ENCODE data around the gene DCST1. TPM values are rescaled to one million over a fixed set of nuclear protein-coding genes. Genes with fewer than 3 reads are reported as not detected.

The DCST1 gene
- total RNA-seq, 1 experiment from 2014 or later: 0.15 TPM

DNA sequence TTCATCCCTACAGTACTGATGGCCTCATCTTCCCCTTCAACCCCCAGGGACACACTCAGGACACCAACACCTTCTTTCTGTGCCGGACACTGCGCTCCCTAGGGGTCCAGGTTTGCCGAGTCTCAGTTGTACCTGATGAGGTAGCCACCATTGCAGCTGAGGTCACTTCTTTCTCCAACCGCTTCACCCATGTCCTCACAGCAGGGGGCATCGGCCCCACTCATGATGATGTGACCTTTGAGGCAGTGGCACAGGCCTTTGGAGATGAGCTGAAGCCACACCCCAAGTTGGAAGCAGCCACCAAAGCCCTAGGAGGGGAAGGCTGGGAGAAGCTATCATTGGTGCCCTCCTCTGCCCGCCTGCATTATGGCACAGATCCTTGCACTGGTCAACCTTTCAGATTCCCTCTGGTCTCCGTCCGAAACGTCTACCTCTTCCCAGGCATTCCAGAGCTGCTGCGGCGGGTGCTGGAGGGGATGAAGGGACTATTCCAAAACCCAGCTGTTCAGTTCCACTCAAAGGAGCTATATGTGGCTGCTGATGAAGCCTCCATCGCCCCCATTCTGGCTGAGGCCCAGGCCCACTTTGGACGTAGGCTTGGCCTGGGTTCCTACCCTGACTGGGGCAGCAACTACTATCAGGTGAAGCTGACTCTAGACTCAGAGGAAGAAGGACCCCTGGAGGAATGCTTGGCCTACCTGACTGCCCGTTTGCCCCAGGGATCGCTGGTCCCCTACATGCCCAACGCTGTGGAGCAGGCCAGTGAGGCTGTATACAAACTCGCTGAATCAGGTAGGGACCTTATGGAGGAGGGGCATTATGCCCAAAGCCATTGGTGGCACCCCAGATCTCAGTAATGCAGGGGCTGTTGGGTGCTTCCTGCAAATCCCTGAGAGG lies 45.3 kb upstream of the DCST1 start (continued):
- TF ChIP-seq, protein P1, sequence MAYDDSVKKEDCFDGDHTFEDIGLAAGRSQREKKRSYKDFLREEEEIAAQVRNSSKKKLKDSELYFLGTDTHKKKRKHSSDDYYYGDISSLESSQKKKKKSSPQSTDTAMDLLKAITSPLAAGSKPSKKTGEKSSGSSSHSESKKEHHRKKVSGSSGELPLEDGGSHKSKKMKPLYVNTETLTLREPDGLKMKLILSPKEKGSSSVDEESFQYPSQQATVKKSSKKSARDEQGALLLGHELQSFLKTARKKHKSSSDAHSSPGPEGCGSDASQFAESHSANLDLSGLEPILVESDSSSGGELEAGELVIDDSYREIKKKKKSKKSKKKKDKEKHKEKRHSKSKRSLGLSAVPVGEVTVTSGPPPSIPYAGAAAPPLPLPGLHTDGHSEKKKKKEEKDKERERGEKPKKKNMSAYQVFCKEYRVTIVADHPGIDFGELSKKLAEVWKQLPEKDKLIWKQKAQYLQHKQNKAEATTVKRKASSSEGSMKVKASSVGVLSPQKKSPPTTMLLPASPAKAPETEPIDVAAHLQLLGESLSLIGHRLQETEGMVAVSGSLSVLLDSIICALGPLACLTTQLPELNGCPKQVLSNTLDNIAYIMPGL (CRISPR knock-in tag; IDR thresholded peaks at IDR 0.05): no peak
- TF ChIP-seq, protein P2, sequence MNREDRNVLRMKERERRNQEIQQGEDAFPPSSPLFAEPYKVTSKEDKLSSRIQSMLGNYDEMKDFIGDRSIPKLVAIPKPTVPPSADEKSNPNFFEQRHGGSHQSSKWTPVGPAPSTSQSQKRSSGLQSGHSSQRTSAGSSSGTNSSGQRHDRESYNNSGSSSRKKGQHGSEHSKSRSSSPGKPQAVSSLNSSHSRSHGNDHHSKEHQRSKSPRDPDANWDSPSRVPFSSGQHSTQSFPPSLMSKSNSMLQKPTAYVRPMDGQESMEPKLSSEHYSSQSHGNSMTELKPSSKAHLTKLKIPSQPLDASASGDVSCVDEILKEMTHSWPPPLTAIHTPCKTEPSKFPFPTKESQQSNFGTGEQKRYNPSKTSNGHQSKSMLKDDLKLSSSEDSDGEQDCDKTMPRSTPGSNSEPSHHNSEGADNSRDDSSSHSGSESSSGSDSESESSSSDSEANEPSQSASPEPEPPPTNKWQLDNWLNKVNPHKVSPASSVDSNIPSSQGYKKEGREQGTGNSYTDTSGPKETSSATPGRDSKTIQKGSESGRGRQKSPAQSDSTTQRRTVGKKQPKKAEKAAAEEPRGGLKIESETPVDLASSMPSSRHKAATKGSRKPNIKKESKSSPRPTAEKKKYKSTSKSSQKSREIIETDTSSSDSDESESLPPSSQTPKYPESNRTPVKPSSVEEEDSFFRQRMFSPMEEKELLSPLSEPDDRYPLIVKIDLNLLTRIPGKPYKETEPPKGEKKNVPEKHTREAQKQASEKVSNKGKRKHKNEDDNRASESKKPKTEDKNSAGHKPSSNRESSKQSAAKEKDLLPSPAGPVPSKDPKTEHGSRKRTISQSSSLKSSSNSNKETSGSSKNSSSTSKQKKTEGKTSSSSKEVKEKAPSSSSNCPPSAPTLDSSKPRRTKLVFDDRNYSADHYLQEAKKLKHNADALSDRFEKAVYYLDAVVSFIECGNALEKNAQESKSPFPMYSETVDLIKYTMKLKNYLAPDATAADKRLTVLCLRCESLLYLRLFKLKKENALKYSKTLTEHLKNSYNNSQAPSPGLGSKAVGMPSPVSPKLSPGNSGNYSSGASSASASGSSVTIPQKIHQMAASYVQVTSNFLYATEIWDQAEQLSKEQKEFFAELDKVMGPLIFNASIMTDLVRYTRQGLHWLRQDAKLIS (CRISPR knock-in tag; IDR thresholded peaks at IDR 0.05; ENCODE audit: borderline replicate concordance): no peak
- TF ChIP-seq SMAD3 (CRISPR knock-in tag; IDR thresholded peaks at IDR 0.05; ENCODE audit: borderline replicate concordance): no peak
- TF ChIP-seq PRRX2 (CRISPR knock-in tag; IDR thresholded peaks at IDR 0.05): no peak
- TF ChIP-seq, protein P3, sequence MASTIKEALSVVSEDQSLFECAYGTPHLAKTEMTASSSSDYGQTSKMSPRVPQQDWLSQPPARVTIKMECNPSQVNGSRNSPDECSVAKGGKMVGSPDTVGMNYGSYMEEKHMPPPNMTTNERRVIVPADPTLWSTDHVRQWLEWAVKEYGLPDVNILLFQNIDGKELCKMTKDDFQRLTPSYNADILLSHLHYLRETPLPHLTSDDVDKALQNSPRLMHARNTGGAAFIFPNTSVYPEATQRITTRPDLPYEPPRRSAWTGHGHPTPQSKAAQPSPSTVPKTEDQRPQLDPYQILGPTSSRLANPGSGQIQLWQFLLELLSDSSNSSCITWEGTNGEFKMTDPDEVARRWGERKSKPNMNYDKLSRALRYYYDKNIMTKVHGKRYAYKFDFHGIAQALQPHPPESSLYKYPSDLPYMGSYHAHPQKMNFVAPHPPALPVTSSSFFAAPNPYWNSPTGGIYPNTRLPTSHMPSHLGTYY (CRISPR knock-in tag; IDR thresholded peaks at IDR 0.05): no peak
- TF ChIP-seq CREM (CRISPR knock-in tag; IDR thresholded peaks at IDR 0.05): no peak
- TF ChIP-seq ZBTB21 (CRISPR knock-in tag; IDR thresholded peaks at IDR 0.05; ENCODE audit: borderline replicate concordance): no peak
- TF ChIP-seq, protein P4, sequence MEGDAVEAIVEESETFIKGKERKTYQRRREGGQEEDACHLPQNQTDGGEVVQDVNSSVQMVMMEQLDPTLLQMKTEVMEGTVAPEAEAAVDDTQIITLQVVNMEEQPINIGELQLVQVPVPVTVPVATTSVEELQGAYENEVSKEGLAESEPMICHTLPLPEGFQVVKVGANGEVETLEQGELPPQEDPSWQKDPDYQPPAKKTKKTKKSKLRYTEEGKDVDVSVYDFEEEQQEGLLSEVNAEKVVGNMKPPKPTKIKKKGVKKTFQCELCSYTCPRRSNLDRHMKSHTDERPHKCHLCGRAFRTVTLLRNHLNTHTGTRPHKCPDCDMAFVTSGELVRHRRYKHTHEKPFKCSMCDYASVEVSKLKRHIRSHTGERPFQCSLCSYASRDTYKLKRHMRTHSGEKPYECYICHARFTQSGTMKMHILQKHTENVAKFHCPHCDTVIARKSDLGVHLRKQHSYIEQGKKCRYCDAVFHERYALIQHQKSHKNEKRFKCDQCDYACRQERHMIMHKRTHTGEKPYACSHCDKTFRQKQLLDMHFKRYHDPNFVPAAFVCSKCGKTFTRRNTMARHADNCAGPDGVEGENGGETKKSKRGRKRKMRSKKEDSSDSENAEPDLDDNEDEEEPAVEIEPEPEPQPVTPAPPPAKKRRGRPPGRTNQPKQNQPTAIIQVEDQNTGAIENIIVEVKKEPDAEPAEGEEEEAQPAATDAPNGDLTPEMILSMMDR (IDR thresholded peaks at IDR 0.05): no peak
- TF ChIP-seq, protein P5, sequence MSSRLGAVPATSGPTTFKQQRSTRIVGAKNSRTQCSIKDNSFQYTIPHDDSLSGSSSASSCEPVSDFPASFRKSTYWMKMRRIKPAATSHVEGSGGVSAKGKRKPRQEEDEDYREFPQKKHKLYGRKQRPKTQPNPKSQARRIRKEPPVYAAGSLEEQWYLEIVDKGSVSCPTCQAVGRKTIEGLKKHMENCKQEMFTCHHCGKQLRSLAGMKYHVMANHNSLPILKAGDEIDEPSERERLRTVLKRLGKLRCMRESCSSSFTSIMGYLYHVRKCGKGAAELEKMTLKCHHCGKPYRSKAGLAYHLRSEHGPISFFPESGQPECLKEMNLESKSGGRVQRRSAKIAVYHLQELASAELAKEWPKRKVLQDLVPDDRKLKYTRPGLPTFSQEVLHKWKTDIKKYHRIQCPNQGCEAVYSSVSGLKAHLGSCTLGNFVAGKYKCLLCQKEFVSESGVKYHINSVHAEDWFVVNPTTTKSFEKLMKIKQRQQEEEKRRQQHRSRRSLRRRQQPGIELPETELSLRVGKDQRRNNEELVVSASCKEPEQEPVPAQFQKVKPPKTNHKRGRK (CRISPR knock-in tag; IDR thresholded peaks at IDR 0.05; ENCODE audit: borderline replicate concordance): no peak
- TF ChIP-seq RELA (CRISPR knock-in tag; IDR thresholded peaks at IDR 0.05; ENCODE audit: borderline replicate concordance): no peak
- no peak for TF ChIP-seq NFE2L1 (CRISPR knock-in tag; IDR thresholded peaks at IDR 0.05)
- TF ChIP-seq, protein P6, sequence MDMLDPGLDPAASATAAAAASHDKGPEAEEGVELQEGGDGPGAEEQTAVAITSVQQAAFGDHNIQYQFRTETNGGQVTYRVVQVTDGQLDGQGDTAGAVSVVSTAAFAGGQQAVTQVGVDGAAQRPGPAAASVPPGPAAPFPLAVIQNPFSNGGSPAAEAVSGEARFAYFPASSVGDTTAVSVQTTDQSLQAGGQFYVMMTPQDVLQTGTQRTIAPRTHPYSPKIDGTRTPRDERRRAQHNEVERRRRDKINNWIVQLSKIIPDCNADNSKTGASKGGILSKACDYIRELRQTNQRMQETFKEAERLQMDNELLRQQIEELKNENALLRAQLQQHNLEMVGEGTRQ (CRISPR knock-in tag; IDR thresholded peaks at IDR 0.05): no peak
- no peak for TF ChIP-seq ZNF416 (CRISPR knock-in tag; IDR thresholded peaks at IDR 0.05)
- no peak for TF ChIP-seq NR2C2 (CRISPR knock-in tag; IDR thresholded peaks at IDR 0.05)
